HG03571 (cell line): ENCODE data around the gene PMIS2.

Source experiments
- ATAC-seq: cut with Tn5 transposase; IDR thresholded peaks from one replicate; pipeline ENCODE4 v1.9.1; 2021; ENCODE audit not compliant: unreplicated experiment

Gene PMIS2

DNA sequence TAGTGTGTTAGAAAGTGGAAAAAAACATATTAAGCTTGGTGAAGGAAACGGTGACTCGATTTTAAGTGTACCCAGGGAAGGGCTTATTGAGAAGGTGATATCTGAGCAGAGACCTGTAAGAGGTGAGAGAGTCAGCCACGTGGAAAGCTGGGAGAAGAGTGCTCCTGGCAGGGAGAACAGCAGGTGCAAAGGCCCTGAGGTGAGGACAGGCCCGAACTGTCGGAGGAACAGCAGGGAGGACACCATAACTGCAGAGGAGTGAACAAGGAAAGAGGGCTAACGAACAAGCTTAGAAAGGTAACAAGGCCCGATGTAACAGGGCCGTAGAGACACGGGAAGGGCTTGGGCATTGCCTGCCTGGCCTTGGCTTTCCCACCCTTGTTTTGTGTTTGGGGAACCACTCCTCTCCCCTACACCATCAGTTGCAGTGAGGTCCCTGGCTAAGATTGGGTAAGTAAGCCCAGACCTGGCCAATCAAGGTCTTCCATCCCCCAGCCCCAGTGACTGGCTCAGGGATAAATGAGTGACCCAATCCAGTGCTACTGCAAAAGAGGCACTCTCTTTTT is 29.9 kb upstream of the PMIS2 start:
- no peak for ATAC-seq

DNA sequence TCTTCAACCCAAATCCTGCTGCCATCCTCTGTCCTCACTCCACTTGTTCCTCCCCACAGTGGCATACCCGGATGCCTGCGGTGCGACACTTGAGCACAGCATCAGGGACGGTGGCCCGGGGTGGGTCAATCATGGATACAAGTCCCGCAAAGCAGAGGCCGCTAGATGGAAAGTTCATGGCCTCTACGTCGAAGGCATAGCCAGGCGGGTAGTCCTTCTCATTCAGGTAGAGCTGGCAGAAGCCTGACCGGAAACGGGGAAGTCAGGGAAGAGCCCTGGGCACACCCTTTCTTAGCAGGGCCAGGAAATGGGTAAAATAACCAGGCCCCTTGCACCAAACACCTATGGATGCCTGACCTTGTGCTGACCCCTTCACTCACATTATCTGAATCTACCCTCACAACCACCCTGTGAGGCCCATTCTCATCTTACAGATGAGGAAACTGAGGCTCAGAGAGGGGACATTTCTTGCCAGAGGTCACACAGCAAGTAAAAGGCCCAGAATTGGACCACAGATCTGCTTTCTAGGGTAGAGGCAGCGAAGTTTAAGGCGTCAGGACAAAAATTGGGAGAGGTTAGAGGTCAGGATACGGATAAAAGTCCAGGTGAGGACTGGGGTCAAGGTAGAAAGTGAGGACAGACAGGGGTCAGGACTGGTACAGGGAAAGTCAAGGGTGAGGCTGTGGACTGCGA is 29.0 kb upstream of the PMIS2 start:
- no peak for ATAC-seq

DNA sequence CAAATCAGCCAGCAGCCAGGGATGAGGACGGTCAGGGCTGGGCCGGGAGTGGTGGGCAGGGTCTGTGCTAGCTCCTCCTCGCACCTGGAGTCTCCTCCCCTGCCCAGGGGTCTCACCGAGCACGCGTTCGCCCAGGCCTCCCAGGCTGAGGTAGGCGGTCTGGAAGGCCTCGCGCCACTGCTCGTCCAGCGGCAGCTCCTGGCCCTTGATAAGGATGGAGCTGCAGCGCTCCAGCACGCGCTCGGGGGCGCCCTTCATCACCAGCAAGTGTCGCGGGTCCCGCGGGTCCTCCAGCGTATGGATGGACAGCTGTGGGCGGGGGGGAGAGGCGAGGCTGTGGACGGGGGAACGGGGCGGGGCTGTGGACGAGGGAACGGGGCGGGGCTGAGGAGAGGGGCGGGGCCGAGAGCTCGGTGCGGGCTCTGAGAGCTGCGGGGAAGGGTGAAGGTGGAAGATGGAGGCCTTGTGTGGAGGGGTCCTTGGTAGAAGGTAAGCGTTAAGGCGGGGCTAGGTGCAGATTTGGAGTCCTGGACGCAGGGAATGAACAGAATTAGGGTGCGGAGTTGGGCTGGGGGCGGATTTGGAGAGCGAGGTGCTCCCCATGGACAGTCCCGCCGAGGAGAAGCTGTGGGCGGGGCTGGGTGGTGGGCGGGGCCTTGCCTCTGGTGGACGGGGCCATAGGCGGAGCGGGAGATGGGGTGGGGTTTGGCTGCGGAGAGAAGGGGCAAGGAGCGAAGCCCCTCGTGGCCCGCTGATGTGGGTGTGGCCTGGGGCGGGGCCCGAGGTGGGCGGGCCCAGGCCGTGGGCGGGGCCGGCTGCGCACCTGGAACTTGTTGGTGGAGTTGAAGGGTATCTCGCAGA is 28.2 kb upstream of the PMIS2 start:
- ATAC-seq: no peak

DNA sequence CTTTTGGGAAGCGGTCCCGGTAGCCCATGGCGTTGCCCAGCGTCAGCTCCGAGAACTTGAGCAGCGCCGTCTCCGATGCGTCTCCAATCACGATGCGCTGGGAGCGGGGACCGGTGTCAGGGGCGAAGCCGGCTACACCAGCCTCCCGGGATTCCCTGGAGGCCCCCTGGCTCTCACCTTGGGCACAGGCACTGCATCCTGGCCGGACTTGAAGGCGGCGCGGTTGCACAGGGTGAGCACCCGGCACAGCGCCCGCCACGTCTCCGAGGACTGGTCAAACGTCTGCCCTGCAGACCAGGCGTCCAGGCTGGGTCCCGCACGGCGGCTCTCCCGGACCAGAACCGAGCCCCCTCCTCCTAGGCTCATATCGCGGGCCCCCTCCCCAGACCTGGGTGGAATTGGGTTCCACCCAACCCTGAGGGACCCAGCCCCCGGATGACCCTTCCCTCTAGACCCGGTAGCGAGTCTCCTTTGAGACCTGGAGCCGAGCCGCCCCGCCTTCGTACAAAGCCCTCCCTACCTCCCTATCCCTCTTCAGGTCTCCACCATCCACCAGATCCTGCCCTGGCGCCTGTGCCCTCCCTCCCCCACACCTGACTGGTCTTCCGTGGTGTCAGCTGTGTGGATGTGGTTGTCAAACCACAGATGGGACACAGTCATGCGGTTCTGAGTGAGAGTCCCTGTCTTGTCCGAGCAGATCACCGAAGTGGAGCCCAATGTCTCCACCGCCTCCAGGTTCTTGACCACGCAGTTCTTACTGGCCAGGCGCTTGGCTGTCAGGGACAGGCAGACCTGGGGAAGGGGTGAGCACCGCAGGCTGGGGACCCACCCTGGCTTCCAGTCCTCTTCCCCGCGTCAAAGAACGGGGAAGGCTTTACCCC is 27.3 kb upstream of the PMIS2 start:
- no peak for ATAC-seq

DNA sequence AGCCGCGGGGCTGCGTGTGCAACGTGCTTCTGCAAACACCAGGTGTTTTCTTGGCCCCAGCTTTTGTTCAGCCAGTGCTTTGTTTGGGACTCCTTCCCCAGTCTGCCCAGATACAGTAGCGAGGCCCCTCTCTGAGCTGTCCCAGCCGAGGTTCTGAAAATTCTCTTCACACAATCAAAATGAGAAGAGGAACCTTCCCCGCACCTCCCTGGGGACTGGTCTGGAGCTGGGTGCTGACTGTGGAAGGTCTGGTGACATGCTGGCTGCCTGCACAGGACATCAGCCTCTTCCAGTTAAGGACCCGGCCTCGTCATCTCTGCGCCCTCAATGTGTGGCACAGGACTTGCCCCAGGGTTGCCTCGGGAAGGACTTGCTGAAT is 26.7 kb upstream of the PMIS2 start:
- peak; percentile 62 for ATAC-seq

DNA sequence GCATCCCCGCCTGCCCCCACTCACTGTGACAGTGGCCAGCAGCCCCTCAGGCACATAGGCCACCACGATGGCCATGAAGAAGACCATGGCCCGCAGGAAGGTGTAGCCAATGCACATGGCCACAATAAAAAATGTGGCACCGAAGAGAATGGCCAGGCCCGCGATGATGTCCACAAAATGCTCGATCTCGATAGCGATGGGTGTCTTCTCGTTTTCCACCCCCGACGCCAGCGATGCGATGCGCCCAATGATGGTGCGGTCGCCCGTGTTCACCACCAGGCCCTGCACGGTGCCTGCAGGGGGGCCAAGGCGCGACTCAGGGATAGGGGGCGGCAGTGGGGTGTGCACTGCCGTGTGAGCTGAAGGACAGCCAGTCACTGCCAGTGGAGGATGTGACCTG is 26.2 kb upstream of the PMIS2 start:
- ATAC-seq: no peak

DNA sequence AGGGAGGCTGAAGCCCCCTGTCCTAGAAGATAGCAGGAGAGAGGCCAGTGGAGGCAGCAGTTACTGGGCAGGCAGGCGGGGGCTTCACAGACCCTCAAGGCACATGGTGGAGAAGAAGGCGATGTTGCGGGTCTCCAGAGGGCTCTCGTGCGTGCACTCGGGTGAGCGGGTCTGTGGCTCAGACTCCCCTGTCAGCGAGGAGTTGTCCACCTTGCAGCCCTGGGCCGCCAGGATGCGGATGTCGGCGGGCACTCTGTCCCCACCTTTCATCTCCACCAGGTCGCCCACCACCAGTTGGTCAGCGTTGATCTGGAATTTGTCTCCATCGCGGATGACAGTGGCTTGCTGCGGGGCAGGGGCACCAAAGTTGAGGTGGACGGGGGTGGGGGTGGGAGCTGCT is 25.7 kb upstream of the PMIS2 start:
- ATAC-seq: no peak

DNA sequence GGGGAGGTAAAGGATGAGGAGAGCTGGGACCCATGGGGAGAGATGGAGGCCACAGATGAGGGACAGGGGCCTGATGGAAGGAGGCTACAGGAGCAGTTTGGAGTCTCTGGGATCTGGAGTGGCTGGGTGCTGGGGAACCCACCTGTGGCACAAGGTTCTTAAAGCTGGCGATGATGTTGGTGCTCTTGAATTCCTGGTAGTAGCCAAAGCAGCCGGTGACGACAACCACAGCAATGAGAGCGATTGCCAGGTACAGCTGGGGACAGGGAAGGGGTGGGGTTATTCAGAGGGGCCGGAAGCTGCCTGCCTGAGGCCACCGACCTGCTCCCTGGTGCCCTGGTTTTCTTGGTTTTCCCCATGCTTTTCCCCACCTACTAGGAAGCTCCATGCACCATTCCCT is 25.3 kb upstream of the PMIS2 start:
- no peak for ATAC-seq

DNA sequence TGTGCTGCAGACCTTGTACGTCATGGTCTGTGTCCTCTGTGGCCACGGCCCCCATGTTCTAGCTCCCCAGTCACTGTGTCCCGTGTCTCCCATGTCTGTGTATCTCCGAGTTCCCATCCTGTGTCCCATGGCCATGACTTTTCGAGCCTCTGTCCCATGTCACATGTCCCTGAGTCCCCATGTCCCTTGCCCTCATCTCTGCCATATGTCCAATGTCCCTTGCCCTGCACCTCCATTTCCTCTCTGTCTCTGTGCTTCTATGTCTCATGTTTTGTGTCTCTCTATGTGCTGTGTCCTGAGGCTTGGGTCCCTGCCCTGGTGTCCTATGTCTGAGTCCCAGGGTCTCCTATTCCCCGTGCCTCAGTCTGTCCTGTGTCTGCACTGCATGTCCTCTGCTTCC is 24.5 kb upstream of the PMIS2 start:
- ATAC-seq: no peak

DNA sequence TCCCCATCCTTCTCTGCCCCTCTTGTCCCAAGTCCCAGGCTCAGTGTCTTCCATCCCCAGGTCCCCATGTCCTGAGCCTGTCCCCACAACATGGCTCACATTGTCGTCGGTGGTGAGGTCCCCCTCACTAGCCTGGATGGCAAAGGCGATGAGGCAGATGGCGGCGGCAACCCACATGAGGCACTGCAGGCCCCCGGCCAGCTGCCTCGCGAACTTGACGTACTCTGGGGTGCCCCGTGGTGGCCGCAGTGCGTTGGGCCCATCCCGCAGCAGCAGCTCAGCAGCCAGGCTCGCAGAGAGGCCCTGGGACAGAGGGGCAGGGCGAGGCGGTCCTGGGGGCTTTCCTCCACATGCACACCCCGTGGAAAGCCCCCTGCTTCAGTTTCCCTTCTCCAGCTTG is 23.6 kb upstream of the PMIS2 start:
- no peak for ATAC-seq

DNA sequence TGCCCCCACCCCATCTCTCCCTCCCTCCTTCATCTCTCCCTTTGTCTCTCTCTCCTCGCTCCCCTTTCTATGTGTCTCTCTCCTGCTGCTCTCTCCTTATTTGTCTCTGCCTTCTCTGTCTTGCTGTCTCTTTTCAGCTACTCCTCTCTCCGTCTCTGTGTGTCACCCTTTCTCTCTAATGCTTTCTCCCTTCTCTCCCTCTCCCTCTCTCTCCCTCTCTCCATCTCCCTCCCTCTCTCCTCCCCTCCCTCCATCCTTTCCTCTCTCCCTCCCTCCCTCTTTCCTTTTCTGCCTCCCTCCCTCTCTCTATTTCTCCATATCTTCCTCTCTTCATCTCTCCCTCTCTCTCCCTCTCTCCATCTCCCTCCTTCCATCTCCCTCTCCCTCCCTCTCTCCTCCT is 23.2 kb upstream of the PMIS2 start:
- no peak for ATAC-seq

DNA sequence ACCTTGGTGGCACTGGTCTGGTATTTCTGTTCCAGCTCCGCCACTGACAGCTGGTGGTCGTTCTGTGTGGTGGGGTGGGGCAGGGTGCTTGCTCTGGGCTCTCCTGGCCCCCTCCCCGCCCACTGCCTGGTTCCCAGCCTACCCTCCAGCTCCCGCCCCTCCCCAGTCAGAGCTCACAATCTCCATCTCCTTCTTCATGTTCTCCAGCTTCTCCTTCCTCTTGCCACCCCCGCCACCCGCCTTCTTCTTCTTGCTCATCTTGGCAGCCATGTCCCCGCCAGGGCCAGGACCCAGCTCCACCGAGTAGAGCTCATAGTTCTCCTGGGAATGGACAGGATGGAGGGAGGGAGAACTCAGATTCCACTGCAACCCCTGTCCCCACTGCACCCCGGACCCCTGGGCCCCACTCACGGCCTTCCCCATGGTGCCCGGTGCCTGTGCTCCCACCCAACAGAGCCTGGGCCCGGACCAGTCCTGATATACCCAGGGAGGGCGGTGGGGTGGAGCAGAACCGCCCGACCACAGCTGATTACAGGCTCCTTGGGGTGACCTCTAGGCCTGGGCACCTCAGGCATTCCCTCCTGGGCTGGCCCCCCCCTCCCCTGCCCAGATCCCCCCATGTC is 22.7 kb upstream of the PMIS2 start, which contains the start of gene ATP4A:
ATP4A (minus strand) TSS at position 452 of the 623 bp plus-strand sequence; CDS start at position 423, 29 bp downstream.
- no peak for ATAC-seq

DNA sequence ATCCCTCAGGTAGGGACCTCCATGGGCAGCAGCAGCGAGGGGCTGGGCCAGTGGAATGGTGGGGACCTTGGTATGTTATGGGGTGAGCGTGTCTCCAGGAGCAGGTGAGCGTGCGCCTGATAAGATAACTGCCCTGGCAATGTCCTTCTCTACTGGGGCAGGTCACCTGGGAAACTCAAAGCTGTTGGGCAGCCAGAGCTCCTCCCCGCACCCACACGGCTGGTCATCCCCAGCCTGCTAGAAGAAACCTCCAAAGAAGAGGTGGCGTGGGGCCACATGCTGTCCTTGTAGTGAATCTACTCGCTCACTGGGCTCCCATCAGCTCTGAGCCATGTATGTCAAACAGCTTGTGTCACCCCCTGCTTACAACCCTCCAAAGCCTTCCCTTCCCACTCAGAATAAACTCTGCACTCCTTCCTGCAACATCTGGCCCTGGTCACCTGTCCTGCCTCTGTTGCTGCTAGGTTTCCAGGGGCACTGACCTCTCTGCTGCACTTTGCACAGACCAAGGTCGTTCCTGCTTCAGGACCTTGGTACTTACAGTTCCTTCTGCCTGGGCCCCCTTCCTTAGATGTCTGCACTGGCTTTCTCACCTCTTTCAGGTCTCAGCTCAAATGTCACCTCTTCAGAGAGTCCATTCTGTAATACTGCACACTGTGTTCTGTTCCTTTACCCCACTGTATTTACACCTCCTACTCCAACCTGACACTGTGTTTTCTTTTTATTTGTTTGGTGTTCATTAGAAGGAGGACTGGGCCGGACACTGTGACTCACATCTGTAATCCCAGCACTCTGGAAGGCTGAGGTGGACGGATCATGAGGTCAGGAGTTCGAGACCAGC is 20.7 kb upstream of the PMIS2 start:
- ATAC-seq: no peak

DNA sequence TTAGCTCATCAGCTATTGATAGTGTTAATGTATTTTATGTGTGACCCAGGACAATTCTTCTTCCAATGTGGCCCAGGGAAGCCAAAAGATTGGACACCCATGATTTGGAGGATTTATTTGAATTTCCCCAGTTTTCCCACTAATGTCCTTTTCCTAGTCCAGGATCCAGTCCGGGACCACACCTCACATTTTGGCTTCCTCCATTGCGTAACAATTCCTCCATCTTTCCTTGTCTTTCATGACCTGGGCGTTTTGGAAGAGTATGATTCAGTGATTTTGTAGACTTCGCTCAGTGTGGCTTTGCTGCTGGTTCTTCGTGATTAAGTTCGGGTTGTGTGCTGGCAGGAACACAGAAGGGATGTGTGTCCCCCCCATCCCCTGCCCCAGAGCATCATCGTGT is 19.2 kb upstream of the PMIS2 start:
- no peak for ATAC-seq

DNA sequence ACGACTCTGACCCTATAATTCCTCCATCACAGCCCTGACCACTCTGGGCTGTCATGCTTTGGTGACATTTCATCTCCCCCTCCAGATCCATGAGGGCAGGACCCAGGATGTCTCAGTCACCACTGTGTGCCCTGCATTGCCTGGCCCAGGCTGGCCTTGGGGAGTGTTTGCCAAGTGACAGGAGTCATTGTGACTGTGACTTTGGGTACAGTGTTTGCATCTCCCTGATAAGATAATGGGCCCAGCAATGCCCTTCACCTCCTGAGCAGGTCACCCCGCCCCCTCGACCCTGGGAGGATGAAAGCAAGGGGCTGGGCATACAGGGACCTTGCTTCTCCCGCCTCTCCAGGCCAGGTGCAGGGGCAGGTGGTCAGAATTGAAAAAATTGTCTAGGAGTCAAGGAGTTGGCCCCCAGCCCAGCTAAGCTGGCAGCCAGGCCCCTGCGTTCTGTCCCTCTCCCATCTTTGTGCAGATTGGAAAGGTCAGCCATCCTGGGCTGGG is 16.6 kb upstream of the PMIS2 start:
- no peak for ATAC-seq

DNA sequence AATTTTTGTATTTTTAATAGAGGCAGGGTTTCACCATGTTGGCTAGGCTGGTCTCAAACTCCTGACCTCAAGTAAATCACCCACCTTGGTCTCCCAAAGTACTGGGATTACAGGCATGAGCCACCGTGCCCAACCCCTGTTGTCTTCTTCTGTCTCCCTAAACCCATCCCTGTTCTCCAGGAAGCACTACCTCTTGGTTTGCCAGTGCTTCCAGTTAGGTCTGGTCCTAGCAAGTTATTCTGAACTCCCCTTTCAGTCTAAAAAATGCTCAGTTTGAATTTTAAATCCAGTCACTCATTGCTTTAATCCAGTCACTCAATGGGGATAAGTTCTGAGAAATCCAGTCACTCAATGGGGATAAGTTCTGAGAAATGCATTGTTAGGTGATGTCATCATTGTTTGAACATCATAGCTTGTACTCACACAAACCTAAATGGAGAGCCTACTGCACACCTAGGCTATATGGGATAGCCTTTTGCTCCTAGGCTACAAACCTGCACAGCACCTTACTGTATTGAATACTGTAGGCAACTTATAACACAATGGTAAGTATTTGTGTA is 14.5 kb upstream of the PMIS2 start:
- ATAC-seq: no peak

DNA sequence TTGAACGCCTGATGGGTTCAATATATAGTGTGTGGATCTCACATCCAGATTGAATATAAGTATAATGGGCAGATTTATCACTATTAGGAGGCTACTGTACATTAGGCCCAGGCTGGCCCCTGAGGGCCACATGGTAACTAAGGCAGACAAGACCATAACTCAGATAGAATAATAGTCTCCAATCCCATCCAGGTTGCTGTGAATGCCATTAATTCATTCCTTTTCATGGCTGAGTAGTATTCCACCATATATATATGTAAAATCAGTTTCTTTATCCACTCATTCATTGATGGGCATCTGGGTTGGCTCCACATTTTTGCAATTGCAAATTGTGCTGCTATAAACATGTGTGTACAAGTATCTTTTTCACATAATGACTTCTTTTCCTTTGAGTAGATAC is 8.1 kb upstream of the PMIS2 start:
- ATAC-seq: no peak

DNA sequence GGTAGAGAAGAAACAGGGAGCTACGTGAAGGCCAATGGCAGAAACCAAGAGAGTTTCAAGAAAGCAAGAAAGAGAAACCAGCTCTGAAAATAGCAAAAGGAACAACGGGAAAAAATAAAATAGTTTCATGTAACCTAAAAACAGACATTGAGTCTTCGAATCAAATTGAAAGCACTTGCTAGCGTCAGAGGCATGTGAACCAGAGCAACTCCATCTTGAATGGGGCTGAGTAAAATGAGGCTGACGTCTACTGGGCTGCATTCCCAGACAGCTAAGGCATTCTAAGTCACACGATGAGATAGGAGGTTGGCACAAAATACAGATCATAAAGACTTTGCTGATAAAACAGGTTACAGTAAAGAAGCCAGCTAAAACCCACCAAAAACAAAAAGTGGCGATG is 7.3 kb upstream of the PMIS2 start:
- ATAC-seq: no peak

DNA sequence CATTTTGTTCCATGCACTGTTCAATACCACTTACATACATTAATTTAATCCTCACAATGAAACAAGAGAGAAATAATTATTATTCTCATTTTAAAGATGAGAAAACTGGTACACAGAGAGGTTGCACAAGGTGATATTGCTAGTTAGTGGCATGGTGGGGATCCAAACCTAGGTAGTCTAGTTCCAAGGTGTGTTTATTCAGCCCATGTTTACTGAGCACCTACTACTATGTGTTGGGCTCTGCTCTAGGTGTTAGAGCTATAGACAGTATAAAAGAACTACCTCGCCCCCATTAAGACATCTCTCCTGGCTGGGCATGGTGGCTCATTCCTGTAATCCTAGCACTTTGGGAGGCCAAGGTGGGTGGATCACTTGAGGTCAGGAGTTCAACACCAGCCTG is 3.2 kb upstream of the PMIS2 start:
- no peak for ATAC-seq
